GM23338 (cell line): ENCODE results near the gene HIVEP2. TPM values are rescaled to one million over a fixed set of nuclear protein-coding genes. Genes with fewer than 3 reads are reported as not detected.
A peak's percentile ranks its signal among the peaks of the same experiment; 100 is the strongest.

Source experiments
- ATAC-seq: fragments of 200-7000 bp; cut with Tn5 transposase; 3 replicates; pipeline ENCODE4 v1.9.1; 2020
- DNase-seq: peaks from one replicate; pipeline ENCODE4 v3.0.0-alpha.2; 2015; ENCODE audit warnings: low spot score
- H2AFZ ChIP-seq: fragments of 200-600 bp; sonication (generic); 2 replicates; pipeline ENCODE4 v1.8.0; 2016; ENCODE audit warnings: antibody characterized with exemption, mild to moderate bottlenecking, moderate library complexity
- H3F3A ChIP-seq: fragments of 200-600 bp; sonication (generic); replicated peaks from 2 replicates; pipeline ENCODE4 v1.8.0; 2017; ENCODE audit warnings: antibody characterized with exemption, mixed run types, low read depth
- H3K27ac ChIP-seq: fragments of 200-600 bp; sonication (generic); 2 replicates; pipeline ENCODE4 v1.6.1; 2016; ENCODE audit warnings: low read depth
- H3K27me3 ChIP-seq: fragments of 200-600 bp; sonication (generic); 2 replicates; pipeline ENCODE4 v1.8.0; 2016; ENCODE audit warnings: mild to moderate bottlenecking, mixed run types, moderate library complexity; ENCODE audit not compliant: insufficient read depth
- H3K36me3 ChIP-seq: fragments of 200-600 bp; sonication (generic); 2 replicates; pipeline ENCODE4 v1.8.0; 2016; ENCODE audit warnings: mild to moderate bottlenecking; ENCODE audit not compliant: insufficient read depth
- H3K4me1 ChIP-seq: fragments of 200-600 bp; sonication (generic); 2 replicates; pipeline ENCODE4 v1.8.0; 2016; ENCODE audit warnings: mild to moderate bottlenecking, moderate library complexity; ENCODE audit not compliant: insufficient read depth
- H3K4me2 ChIP-seq: fragments of 200-600 bp; sonication (generic); 2 replicates; pipeline ENCODE4 v1.7.1; 2017; ENCODE audit warnings: mixed run types
- H3K4me3 ChIP-seq: fragments of 200-600 bp; sonication (generic); 2 replicates; pipeline ENCODE4 v1.6.1; 2016; ENCODE audit warnings: mixed run types
- H3K79me2 ChIP-seq: fragments of 200-600 bp; sonication (generic); replicated peaks from 2 replicates; pipeline ENCODE4 v1.8.0; 2017; ENCODE audit warnings: mild to moderate bottlenecking; ENCODE audit not compliant: insufficient read depth
- H3K9me2 ChIP-seq: fragments of 200-600 bp; sonication (generic); 2 replicates; pipeline ENCODE4 v1.8.0; 2017; ENCODE audit not compliant: insufficient read depth
- H4K20me1 ChIP-seq: fragments of 200-600 bp; sonication (generic); replicated peaks from 2 replicates; pipeline ENCODE4 v1.8.0; 2017; ENCODE audit warnings: mild to moderate bottlenecking; ENCODE audit not compliant: insufficient read depth
- H3K27ac Mint-ChIP-seq: 2 replicates; pipeline ENCODE4 v1.8.0; 2020; ENCODE audit warnings: inconsistent platforms, mild to moderate bottlenecking, moderate library complexity, mixed read lengths
- H3K27me3 Mint-ChIP-seq: 3 replicates; pipeline ENCODE4 v1.8.0; 2022; ENCODE audit warnings: low read depth, mild to moderate bottlenecking, moderate library complexity, mixed read lengths, inconsistent platforms; ENCODE audit not compliant: insufficient read depth, poor library complexity
- H3K36me3 Mint-ChIP-seq: 3 replicates; pipeline ENCODE4 v1.8.0; 2021; ENCODE audit warnings: low read depth, mild to moderate bottlenecking, inconsistent platforms, moderate library complexity, mixed read lengths
- H3K4me1 Mint-ChIP-seq: 3 replicates; pipeline ENCODE4 v1.8.0; 2020; ENCODE audit warnings: mild to moderate bottlenecking, inconsistent platforms, mixed read lengths
- H3K4me3 Mint-ChIP-seq: 3 replicates; pipeline ENCODE4 v1.8.0; 2021; ENCODE audit warnings: moderate library complexity, mild to moderate bottlenecking, inconsistent platforms, mixed read lengths
- H3K9me3 Mint-ChIP-seq: 3 replicates; pipeline ENCODE4 v1.8.0; 2020; ENCODE audit warnings: moderate library complexity, mild to moderate bottlenecking, inconsistent platforms, mixed read lengths
- CREB1 ChIP-seq: fragments of 250-450 bp; sonication (Bioruptor Pico); IDR thresholded peaks from 2 replicates; pipeline ENCODE4 v1.5.0; 2020; ENCODE audit warnings: low read depth, mild to moderate bottlenecking, moderate library complexity
- ETS1 ChIP-seq: IDR thresholded peaks from 2 replicates; pipeline ENCODE4 v1.6.1; 2016; ENCODE audit warnings: antibody characterized with exemption
- EZH2 ChIP-seq: fragments of 200-600 bp; sonication (generic); IDR thresholded peaks from one replicate; pipeline ENCODE4 v1.8.0; 2017; ENCODE audit warnings: antibody characterized with exemption, mild to moderate bottlenecking, low read depth; ENCODE audit not compliant: unreplicated experiment
- EZH2phosphoT487 ChIP-seq: fragments of 200-600 bp; sonication (generic); IDR thresholded peaks from one replicate; pipeline ENCODE4 v1.8.1; 2018; ENCODE audit warnings: antibody characterized with exemption; ENCODE audit not compliant: unreplicated experiment
- JUNB ChIP-seq: IDR thresholded peaks from one replicate; pipeline ENCODE4 v1.6.1; 2016; ENCODE audit warnings: antibody characterized with exemption; ENCODE audit not compliant: unreplicated experiment
- POLR2AphosphoS5 ChIP-seq: IDR thresholded peaks from 2 replicates; pipeline ENCODE4 v1.6.1; 2016; ENCODE audit warnings: antibody characterized with exemption, low read depth
- STAT1 ChIP-seq: IDR thresholded peaks from one replicate; pipeline ENCODE4 v1.6.1; 2016; ENCODE audit warnings: antibody characterized with exemption; ENCODE audit not compliant: unreplicated experiment
- polyA plus RNA-seq: library from polyadenylated mRNA; unstranded; fragments of >200 nt; fragmentation: Nextera tagmentation; extraction: Ambion mirVana; gene quantifications from 2 replicates; pipeline ENCODE4 v1.2.1, GENCODE V29; 2016
- total RNA-seq: library from RNA; depleted of rRNA; stranded (reverse); fragments of >200 nt; shearing (Covaris generic); gene quantifications from 2 replicates; pipeline ENCODE4 v1.2.3, GENCODE V29; 2014
- TF ChIP-seq, protein P1 (sequence below), 2 experiments: fragments of 200-600 bp in 1 of 2; sonication (generic) in 1 of 2; conservative IDR thresholded peaks; 2 replicates each; pipeline versions ENCODE4 v1.5.1 to v1.6.1; 2016 to 2017; ENCODE audit warnings: antibody characterized with exemption in 2 of 2, low read depth in 2 of 2, mild to moderate bottlenecking in 2 of 2, moderate library complexity in 1 of 2
- TF ChIP-seq, protein P2 (sequence below): fragments of 250-450 bp; sonication (Bioruptor Pico); IDR thresholded peaks from 2 replicates; pipeline ENCODE4 v1.5.0; 2020; ENCODE audit warnings: mild to moderate bottlenecking, moderate library complexity

HIVEP2 gene
- total and polyA plus RNA-seq, 2 experiments from 2014 or later = 1.5 to 7.4 TPM

GRCh38 chr6:142886431-142887170 is 58.4 kb downstream of the HIVEP2 start:
- DNase-seq (peak; percentile 11), ATAC-seq (no peak)
- no peak overlapping the region for H3K4me3 Mint-ChIP-seq
- H3K27me3 Mint-ChIP-seq = no peaks in the 10 kb centered on the region
- no peak overlapping the region for H3K27ac Mint-ChIP-seq
- TF ChIP-seq POLR2AphosphoS5 (no peak), STAT1 (no peak), ETS1 (no peak), EZH2phosphoT487 (no peak), CREB1 (CRISPR knock-in tag) (no peak), EZH2 (no peak), JUNB (no peak)
- TF ChIP-seq, protein P1, sequence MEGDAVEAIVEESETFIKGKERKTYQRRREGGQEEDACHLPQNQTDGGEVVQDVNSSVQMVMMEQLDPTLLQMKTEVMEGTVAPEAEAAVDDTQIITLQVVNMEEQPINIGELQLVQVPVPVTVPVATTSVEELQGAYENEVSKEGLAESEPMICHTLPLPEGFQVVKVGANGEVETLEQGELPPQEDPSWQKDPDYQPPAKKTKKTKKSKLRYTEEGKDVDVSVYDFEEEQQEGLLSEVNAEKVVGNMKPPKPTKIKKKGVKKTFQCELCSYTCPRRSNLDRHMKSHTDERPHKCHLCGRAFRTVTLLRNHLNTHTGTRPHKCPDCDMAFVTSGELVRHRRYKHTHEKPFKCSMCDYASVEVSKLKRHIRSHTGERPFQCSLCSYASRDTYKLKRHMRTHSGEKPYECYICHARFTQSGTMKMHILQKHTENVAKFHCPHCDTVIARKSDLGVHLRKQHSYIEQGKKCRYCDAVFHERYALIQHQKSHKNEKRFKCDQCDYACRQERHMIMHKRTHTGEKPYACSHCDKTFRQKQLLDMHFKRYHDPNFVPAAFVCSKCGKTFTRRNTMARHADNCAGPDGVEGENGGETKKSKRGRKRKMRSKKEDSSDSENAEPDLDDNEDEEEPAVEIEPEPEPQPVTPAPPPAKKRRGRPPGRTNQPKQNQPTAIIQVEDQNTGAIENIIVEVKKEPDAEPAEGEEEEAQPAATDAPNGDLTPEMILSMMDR (conservative IDR thresholded peaks at IDR 0.05; ENCODE audit: low read depth in 2 of 2) = peak in 1 of 2 experiments; percentile 21; a peak in 2 of 4 replicates
- TF ChIP-seq, protein P2, sequence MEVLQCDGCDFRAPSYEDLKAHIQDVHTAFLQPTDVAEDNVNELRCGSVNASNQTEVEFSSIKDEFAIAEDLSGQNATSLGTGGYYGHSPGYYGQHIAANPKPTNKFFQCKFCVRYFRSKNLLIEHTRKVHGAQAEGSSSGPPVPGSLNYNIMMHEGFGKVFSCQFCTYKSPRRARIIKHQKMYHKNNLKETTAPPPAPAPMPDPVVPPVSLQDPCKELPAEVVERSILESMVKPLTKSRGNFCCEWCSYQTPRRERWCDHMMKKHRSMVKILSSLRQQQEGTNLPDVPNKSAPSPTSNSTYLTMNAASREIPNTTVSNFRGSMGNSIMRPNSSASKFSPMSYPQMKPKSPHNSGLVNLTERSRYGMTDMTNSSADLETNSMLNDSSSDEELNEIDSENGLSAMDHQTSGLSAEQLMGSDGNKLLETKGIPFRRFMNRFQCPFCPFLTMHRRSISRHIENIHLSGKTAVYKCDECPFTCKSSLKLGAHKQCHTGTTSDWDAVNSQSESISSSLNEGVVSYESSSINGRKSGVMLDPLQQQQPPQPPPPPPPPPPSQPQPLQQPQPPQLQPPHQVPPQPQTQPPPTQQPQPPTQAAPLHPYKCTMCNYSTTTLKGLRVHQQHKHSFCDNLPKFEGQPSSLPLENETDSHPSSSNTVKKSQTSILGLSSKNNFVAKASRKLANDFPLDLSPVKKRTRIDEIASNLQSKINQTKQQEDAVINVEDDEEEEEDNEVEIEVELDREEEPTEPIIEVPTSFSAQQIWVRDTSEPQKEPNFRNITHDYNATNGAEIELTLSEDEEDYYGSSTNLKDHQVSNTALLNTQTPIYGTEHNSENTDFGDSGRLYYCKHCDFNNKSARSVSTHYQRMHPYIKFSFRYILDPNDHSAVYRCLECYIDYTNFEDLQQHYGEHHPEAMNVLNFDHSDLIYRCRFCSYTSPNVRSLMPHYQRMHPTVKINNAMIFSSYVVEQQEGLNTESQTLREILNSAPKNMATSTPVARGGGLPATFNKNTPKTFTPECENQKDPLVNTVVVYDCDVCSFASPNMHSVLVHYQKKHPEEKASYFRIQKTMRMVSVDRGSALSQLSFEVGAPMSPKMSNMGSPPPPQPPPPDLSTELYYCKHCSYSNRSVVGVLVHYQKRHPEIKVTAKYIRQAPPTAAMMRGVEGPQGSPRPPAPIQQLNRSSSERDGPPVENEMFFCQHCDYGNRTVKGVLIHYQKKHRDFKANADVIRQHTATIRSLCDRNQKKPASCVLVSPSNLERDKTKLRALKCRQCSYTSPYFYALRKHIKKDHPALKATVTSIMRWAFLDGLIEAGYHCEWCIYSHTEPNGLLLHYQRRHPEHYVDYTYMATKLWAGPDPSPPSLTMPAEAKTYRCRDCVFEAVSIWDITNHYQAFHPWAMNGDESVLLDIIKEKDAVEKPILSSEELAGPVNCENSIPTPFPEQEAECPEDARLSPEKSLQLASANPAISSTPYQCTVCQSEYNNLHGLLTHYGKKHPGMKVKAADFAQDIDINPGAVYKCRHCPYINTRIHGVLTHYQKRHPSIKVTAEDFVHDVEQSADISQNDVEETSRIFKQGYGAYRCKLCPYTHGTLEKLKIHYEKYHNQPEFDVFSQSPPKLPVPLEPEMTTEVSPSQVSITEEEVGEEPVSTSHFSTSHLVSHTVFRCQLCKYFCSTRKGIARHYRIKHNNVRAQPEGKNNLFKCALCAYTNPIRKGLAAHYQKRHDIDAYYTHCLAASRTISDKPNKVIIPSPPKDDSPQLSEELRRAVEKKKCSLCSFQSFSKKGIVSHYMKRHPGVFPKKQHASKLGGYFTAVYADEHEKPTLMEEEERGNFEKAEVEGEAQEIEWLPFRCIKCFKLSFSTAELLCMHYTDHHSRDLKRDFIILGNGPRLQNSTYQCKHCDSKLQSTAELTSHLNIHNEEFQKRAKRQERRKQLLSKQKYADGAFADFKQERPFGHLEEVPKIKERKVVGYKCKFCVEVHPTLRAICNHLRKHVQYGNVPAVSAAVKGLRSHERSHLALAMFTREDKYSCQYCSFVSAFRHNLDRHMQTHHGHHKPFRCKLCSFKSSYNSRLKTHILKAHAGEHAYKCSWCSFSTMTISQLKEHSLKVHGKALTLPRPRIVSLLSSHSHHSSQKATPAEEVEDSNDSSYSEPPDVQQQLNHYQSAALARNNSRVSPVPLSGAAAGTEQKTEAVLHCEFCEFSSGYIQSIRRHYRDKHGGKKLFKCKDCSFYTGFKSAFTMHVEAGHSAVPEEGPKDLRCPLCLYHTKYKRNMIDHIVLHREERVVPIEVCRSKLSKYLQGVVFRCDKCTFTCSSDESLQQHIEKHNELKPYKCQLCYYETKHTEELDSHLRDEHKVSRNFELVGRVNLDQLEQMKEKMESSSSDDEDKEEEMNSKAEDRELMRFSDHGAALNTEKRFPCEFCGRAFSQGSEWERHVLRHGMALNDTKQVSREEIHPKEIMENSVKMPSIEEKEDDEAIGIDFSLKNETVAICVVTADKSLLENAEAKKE (CRISPR knock-in tag) = no peak
- Histone ChIP-seq H2AFZ (no peak overlapping the region), H3K27ac (peak overlapping the region; percentile 50; the same call in 1 of the 2 replicates), H4K20me1 (no peaks in the 10 kb centered on the region), H3K4me2 (no peak overlapping the region), H3K79me2 (peaks cover 14% of the 10 kb centered on the region; the same call in 1 of the 2 replicates), H3K27me3 (no peaks in the 10 kb centered on the region), H3K4me3 (no peak overlapping the region), H3K36me3 (no peaks in the 10 kb centered on the region), H3K9me2 (no peaks in the 10 kb centered on the region), H3K4me1 (peaks cover 31% of the 10 kb centered on the region), H3F3A (no peaks in the 10 kb centered on the region)
- peaks cover 47% of the 10 kb centered on the region for H3K4me1 Mint-ChIP-seq
- H3K9me3 Mint-ChIP-seq = no peaks in the 10 kb centered on the region
- no peaks in the 10 kb centered on the region for H3K36me3 Mint-ChIP-seq
